ENCODE data around the gene NSL1. TPM values are rescaled to one million over a fixed set of nuclear protein-coding genes. Genes with fewer than 3 reads are reported as not detected.

NSL1 gene
- total RNA-seq, 2 experiments from 2014 or later = 21.2 to 23.7 TPM

- Mint-ChIP-seq H3K27me3 (ENCODE audit: low read depth) (peaks cover 11% of the 10 kb centered on the region), H3K27ac (peak within 1 kb of the TSS; percentile 22), H3K4me1 (ENCODE audit: low read depth) (peaks cover 38% of the 10 kb centered on the region), H3K9me3 (no peaks in the 10 kb centered on the region), H3K36me3 (ENCODE audit: low read depth) (peaks cover 10% of the 10 kb centered on the region), H3K4me3 (peak within 1 kb of the TSS; percentile 87)
- CTCF ChIA-PET = interaction anchor here (0.6 to 3.0 kb wide), 10 partner anchors 21 to 295 kb away, joined by 3 to 14 read pairs (median 5); partner anchors contain the start of genes NSL1 and TATDN3
- DNase-seq = peak; percentile 53
- intact Hi-C loops (cut with micrococcal nuclease) = loop anchor here (1.0 to 2.0 kb wide), 8 partner anchors 13 to 296 kb away; partner anchors contain the start of genes NSL1 and TATDN3
Observed at GRCh38 chr1:212699625-212700222, 91.9 kb downstream of the NSL1 start, which contains the start of gene BATF3. Gene BATF3, minus strand, starts transcription at chr1:212699840. Its CDS starts 78 bp downstream, at chr1:212699762.

GRCh38 chr1:212699104-212699624 is 92.4 kb downstream of the NSL1 start:
- Mint-ChIP-seq H3K4me3 (peak overlapping the region; percentile 87), H3K4me1 (ENCODE audit: low read depth) (peaks cover 38% of the 10 kb centered on the region), H3K9me3 (no peaks in the 10 kb centered on the region), H3K27ac (no peak overlapping the region), H3K27me3 (ENCODE audit: low read depth) (peaks cover 11% of the 10 kb centered on the region), H3K36me3 (ENCODE audit: low read depth) (peaks cover 10% of the 10 kb centered on the region)
- CTCF ChIA-PET = interaction anchor here (0.6 to 3.0 kb wide), 14 partner anchors 22 to 296 kb away, joined by 3 to 14 read pairs (median 5); partner anchors contain the start of genes NSL1 and TATDN3
- intact Hi-C loops (cut with micrococcal nuclease) = loop anchor here (1.0 kb wide), 6 partner anchors 13 to 296 kb away; no protein-coding TSS in a partner anchor
- DNase-seq = peak; percentile 67

- Mint-ChIP-seq H3K27me3 (ENCODE audit: low read depth) (peaks cover 11% of the 10 kb centered on the region), H3K9me3 (no peaks in the 10 kb centered on the region), H3K27ac (no peak overlapping the region), H3K4me1 (ENCODE audit: low read depth) (peaks cover 38% of the 10 kb centered on the region), H3K4me3 (peak overlapping the region; percentile 87), H3K36me3 (ENCODE audit: low read depth) (peaks cover 10% of the 10 kb centered on the region)
- intact Hi-C loops (cut with micrococcal nuclease) = loop anchor here (1.0 kb wide), 6 partner anchors 14 to 297 kb away; no protein-coding TSS in a partner anchor
- CTCF ChIA-PET = interaction anchor here (0.8 to 3.0 kb wide), 14 partner anchors 21 to 221 kb away, joined by 3 to 14 read pairs (median 5); no protein-coding TSS in a partner anchor
- no peak for DNase-seq
Observed at GRCh38 chr1:212698467-212699103, 93.0 kb downstream of the NSL1 start.

DNA sequence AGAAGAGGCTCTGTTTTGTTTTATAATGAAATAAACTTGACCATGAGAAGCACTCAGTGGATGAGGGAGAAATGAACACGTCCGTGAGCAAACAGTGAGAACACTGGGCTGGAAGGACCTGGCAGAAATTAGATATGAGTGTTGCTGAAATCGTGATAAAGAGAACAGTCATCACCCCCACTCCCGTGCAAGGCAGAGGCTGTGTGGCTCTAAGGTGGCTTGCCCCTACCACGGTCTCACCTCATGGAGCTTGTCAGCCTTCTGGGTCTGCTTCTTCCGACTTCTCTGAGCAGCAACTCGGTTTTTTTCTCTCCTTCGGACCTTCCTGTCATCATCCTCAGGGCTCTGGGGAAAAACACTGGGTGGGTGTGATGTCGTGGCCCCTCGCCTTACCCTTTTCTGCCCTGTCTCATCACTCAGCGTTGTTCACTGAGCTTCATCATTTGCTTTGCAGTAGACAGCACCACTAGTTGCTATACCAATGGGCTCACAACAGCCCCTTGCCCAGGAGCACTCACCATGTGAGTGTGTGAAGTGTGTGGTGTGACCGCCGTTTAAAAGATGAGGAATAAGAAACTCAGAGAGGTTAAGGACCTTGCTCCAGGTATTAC is 94.8 kb downstream of the NSL1 start:
- peaks cover 10% of the 10 kb centered on the region for H3K36me3 Mint-ChIP-seq (ENCODE audit: low read depth)
- H3K4me1 Mint-ChIP-seq (ENCODE audit: low read depth) = peaks cover 27% of the 10 kb centered on the region
- H3K9me3 Mint-ChIP-seq = no peaks in the 10 kb centered on the region
- H3K4me3 Mint-ChIP-seq = no peak overlapping the region
- H3K27ac Mint-ChIP-seq = no peak overlapping the region
- CTCF ChIA-PET = interaction anchor here (0.6 to 3.0 kb wide), 7 partner anchors 32 to 219 kb away, joined by 3 to 14 read pairs (median 5); no protein-coding TSS in a partner anchor
- DNase-seq = no peak
- intact Hi-C loops (cut with micrococcal nuclease) = no loop called here
- peaks cover 11% of the 10 kb centered on the region for H3K27me3 Mint-ChIP-seq (ENCODE audit: low read depth)

GRCh38 chr1:212692774-212693644 is 98.6 kb downstream of the NSL1 start:
- no peak overlapping the region for H3K4me3 Mint-ChIP-seq
- peaks cover 12% of the 10 kb centered on the region for H3K4me1 Mint-ChIP-seq (ENCODE audit: low read depth)
- intact Hi-C loops (cut with micrococcal nuclease) = no loop called here
- H3K27ac Mint-ChIP-seq = no peak overlapping the region
- peaks cover 10% of the 10 kb centered on the region for H3K36me3 Mint-ChIP-seq (ENCODE audit: low read depth)
- DNase-seq = no peak
- peaks cover 2% of the 10 kb centered on the region for H3K27me3 Mint-ChIP-seq (ENCODE audit: low read depth)
- H3K9me3 Mint-ChIP-seq = no peaks in the 10 kb centered on the region
- CTCF ChIA-PET = interaction anchor here (2.4 kb wide), 1 partner anchor 28 kb away, joined by 5 read pairs; no protein-coding TSS in a partner anchor

- H3K9me3 Mint-ChIP-seq = no peaks in the 10 kb centered on the region
- H3K4me1 Mint-ChIP-seq (ENCODE audit: low read depth) = peaks cover 2% of the 10 kb centered on the region
- intact Hi-C loops (cut with micrococcal nuclease) = no loop called here
- DNase-seq = no peak
- CTCF ChIA-PET = interaction anchor here (1.1 kb wide), 1 partner anchor 23 kb away, joined by 3 read pairs; no protein-coding TSS in a partner anchor
- H3K27me3 Mint-ChIP-seq (ENCODE audit: low read depth) = no peaks in the 10 kb centered on the region
- H3K36me3 Mint-ChIP-seq (ENCODE audit: low read depth) = peaks cover 10% of the 10 kb centered on the region
- no peak overlapping the region for H3K4me3 Mint-ChIP-seq
- no peak overlapping the region for H3K27ac Mint-ChIP-seq
Observed at GRCh38 chr1:212691561-212692071, 100.0 kb downstream of the NSL1 start.

DNA sequence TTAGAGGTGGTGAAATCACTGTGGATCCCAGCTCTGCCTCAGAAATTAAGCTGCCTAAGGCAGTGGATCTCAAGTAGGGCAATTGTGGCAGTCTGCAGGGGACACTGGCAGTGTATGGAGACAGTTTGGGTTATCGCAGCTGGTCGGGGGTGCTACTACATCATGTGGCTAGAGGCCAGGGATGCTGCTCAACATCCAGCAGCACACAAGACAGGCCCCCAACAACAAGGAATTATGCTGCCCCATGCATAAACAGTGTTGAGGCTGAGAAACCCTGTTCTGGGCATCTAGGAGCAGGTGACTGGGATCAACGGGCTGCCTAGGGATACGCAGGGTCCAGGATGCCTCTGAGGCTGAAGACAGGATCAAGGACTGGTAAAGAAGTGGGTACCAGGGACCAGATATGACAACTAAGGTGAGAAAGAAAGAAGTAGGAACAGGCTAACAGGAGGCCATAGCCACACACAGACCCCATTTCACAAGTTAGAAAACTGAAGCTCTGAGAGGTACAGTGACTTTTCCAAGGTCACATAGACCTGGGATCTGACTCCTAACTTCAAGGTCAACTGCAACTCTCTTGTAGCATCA is 100.7 kb downstream of the NSL1 start:
- intact Hi-C loops (cut with micrococcal nuclease) = no loop called here
- no peaks in the 10 kb centered on the region for H3K27me3 Mint-ChIP-seq (ENCODE audit: low read depth)
- H3K4me1 Mint-ChIP-seq (ENCODE audit: low read depth) = no peaks in the 10 kb centered on the region
- H3K9me3 Mint-ChIP-seq = no peaks in the 10 kb centered on the region
- H3K36me3 Mint-ChIP-seq (ENCODE audit: low read depth) = peaks cover 6% of the 10 kb centered on the region
- no peak overlapping the region for H3K4me3 Mint-ChIP-seq
- H3K27ac Mint-ChIP-seq = no peak overlapping the region
- CTCF ChIA-PET = interaction anchor here (1.1 to 1.5 kb wide), 3 partner anchors 13 to 304 kb away, joined by 3 read pairs; no protein-coding TSS in a partner anchor
- no peak for DNase-seq

- CTCF ChIA-PET = interaction anchor here (0.7 to 1.5 kb wide), 4 partner anchors 12 to 305 kb away, joined by 3 read pairs; no protein-coding TSS in a partner anchor
- no peaks in the 10 kb centered on the region for H3K27me3 Mint-ChIP-seq (ENCODE audit: low read depth)
- no peaks in the 10 kb centered on the region for H3K9me3 Mint-ChIP-seq
- no peak overlapping the region for H3K27ac Mint-ChIP-seq
- H3K4me3 Mint-ChIP-seq = no peak overlapping the region
- peaks cover 7% of the 10 kb centered on the region for H3K36me3 Mint-ChIP-seq (ENCODE audit: low read depth)
- DNase-seq = no peak
- H3K4me1 Mint-ChIP-seq (ENCODE audit: low read depth) = no peaks in the 10 kb centered on the region
- intact Hi-C loops (cut with micrococcal nuclease) = no loop called here
Observed at GRCh38 chr1:212689758-212690529, 101.6 kb downstream of the NSL1 start.

DNA sequence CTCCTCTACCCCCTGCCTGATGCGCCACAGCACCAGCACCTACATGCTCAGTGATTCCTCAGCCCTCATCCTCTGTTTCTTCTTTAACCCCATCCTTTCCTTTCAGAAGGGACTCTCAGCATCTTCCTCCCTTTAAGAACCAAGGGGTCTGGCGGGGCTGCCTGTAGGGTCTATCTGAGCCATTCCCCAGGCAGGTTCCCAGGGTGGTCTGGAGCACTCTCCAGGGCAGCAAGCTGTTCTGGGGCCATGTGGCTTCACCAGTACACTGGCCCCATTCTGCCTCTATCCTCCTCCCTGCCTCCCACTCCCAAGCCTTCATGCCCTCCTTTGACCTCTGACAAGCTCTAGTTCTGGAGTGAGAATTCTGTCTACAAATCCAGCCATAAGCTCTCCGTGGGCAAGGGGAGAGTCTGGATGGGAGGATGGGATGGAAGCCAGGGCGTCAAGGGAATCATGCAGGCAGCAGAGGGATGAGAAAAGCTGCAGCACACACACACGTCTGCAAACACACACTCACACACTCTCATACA is 102.3 kb downstream of the NSL1 start:
- H3K36me3 Mint-ChIP-seq (ENCODE audit: low read depth) = peaks cover 7% of the 10 kb centered on the region
- H3K27ac Mint-ChIP-seq = no peak overlapping the region
- intact Hi-C loops (cut with micrococcal nuclease) = no loop called here
- H3K9me3 Mint-ChIP-seq = no peaks in the 10 kb centered on the region
- CTCF ChIA-PET = interaction anchor here (1.5 kb wide), 1 partner anchor 24 kb away, joined by 3 read pairs; no protein-coding TSS in a partner anchor
- H3K4me1 Mint-ChIP-seq (ENCODE audit: low read depth) = no peaks in the 10 kb centered on the region
- DNase-seq = no peak
- H3K27me3 Mint-ChIP-seq (ENCODE audit: low read depth) = no peaks in the 10 kb centered on the region
- H3K4me3 Mint-ChIP-seq = no peak overlapping the region

GRCh38 chr1:212688341-212689047 is 103.1 kb downstream of the NSL1 start:
- DNase-seq = no peak
- peaks cover 7% of the 10 kb centered on the region for H3K36me3 Mint-ChIP-seq (ENCODE audit: low read depth)
- intact Hi-C loops (cut with micrococcal nuclease) = no loop called here
- no peak overlapping the region for H3K27ac Mint-ChIP-seq
- H3K4me1 Mint-ChIP-seq (ENCODE audit: low read depth) = peaks cover 6% of the 10 kb centered on the region
- H3K4me3 Mint-ChIP-seq = no peak overlapping the region
- no peaks in the 10 kb centered on the region for H3K27me3 Mint-ChIP-seq (ENCODE audit: low read depth)
- no peaks in the 10 kb centered on the region for H3K9me3 Mint-ChIP-seq
- CTCF ChIA-PET = interaction anchor here (1.5 kb wide), 1 partner anchor 23 kb away, joined by 3 read pairs; no protein-coding TSS in a partner anchor
